ENCODE measurements around the gene GPR45.

DNA sequence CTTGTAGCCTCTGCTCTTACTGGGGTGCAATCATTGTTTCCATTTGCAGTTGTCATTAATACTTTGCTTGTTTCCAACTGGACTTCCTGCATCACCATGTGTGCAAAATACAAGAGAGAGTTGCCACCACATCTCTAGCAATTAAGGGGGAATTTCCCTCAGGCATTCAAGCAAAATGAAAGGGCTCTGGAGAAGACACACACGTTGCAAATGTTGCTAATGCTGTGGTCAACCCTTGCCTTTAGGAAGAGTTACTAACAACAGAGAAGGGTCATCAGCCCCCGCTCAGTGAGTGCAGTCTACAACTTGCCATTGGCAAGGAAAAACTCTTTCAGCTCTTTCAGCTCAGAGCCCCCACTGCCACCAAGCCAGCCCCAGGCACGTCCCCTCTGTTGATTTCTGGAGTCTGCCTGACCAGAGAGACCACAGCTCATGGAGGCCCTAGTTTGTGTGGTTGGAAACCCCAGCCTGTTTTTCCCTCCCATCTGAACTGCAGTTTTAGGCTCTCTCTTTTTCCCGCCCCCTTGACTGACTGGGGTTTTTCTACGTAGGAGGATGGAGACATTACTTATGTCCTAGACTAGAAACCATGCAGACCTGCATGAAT, 25.9 kb upstream of the GPR45 start:
- no peak for TF ChIP-seq CTCF (IDR thresholded peaks at IDR 0.05; ENCODE audit: poor library complexity, severe bottlenecking)
- no peak for TF ChIP-seq EZH2 (IDR thresholded peaks at IDR 0.05; ENCODE audit: borderline replicate concordance, insufficient read depth, low read length, poor library complexity, severe bottlenecking)
- no peak for TF ChIP-seq REST (IDR thresholded peaks at IDR 0.05; ENCODE audit: borderline replicate concordance)
- TF ChIP-seq POLR2AphosphoS5 (IDR thresholded peaks at IDR 0.05) = no peak
- TF ChIP-seq EP300 (conservative IDR thresholded peaks at IDR 0.05; ENCODE audit: poor library complexity, severe bottlenecking) = no peak
- no peak for TF ChIP-seq TAF1 (IDR thresholded peaks at IDR 0.05; ENCODE audit: low read depth)
